NCI-H2171 treated with DMSO at 0.1 percent for 48 hours (cell line): ENCODE data around the gene TBC1D32.
"Not testable (repeated sequence)": the region's sequence is repeated elsewhere in the genome, so short reads cannot be mapped to it uniquely, and the experiment has no call there.

ENCODE experiments used
- DNase-seq: peaks from one replicate; lab custom pipeline; 2025; lab: John Stamatoyannopoulos, UW

The TBC1D32 gene

GRCh38 chr6:121319603-121320002, 14.7 kb downstream of the TBC1D32 start:
- DNase-seq = no peak

DNA sequence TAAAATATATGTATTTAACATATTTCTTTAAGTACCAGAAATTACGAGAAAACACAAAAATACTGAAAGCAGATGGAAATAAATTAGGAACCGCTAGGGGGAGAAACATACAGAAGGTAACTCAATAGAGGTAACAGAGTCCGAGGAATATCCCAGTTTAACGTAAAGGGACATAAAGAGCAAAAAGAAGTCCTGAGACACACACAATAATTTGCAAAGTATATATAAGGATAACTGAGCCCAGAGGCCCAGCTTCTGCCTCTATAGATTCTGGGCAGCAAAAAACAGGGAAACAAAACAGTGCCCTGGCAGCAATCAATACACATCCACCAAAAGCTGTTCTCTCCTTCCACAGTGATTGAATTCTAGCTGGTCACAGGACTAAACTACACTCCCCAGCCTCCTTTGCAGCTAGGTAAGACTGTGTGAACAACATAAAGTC, 15.1 kb downstream of the TBC1D32 start:
- DNase-seq = no peak

DNA sequence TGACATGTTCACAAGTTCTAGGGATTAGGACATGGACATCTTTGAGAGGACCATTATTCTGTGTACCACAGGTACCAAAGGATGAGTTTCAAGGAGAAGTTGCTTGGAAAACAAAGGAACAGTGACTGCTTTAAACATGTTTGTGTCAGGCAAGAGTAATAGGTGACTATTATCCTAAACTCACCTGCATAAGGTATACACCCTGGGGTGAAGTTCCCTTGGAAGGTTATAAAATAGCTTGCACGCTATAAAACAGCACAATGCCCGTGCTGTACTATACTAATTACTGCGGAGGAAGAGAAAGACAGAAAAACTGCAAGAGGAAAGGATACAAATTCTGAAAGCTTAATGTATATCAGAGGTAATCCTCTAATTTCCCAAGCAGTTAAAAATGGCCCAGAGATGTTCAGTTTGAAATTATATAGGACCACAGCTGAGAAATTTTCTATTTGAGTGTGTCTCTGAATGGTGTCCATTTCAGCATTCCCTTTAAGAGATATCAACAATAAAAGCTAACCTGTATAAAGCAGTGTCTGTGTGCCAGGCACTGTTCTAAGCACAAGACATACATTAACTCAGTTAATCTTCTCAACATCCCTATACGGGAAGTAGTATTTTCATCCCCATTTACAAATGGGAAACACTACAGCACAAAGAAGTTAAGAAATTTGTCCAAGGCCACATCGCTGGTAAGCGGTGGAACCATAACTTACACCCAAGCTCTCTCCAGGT, 19.7 kb downstream of the TBC1D32 start:
- no peak for DNase-seq

GRCh38 chr6:121311814-121312213, 22.5 kb downstream of the TBC1D32 start:
- DNase-seq = not testable (repeated sequence)

- no peak for DNase-seq
These were observed 23.8 kb downstream of the TBC1D32 start for GRCh38 chr6:121310495-121310894.

GRCh38 chr6:121309768-121310469, 24.4 kb downstream of the TBC1D32 start:
- DNase-seq = no peak

DNA sequence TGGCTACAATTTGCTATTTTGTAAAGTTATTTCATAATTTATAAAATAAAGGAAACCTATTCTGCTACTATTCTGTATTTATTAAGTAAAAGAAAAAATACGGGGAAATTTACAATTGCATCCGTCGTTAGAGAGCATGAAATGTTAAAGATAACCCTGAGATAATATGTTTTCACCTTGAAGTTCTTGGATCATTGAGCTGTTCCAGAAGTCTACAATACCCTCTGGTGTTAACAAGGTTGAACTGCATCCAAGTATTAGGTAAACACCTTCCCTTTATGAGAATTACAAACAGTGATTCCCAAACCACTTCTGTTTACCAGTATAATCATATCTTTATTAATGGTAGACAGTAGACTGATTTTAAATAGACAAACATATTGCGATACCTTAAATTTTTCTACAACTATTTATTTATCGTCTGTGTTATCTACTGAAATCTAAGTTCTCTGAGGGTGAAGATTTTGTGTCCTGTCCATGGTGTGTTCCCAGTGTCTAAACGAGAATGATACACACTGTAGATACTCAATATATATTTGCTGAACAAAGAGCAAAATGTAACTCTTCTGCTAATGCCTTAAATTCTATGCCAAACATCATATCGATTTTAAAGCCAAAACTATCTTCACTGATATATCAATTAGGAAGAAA, 28.2 kb downstream of the TBC1D32 start:
- peak; percentile 55 for DNase-seq

GRCh38 chr6:121302882-121303281, 31.4 kb downstream of the TBC1D32 start:
- no peak for DNase-seq

DNA sequence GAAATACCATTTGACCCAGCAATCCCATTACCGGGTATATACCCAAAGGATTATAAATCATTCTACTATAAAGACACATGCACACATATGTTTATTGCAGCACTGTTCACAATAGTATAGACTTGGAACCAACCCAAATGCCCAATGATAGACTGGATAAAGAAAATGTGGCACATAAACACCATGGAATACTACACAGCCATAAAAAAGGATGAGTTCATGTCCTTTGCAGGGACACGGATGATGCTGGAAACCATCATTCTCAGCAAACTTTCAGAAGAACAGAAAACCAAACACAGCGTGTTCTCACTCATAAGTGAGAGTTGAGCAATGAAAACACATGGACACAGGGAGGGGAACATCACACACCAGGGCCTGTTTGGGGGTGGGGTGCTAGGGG, 33.1 kb downstream of the TBC1D32 start:
- not testable (repeated sequence) for DNase-seq

DNA sequence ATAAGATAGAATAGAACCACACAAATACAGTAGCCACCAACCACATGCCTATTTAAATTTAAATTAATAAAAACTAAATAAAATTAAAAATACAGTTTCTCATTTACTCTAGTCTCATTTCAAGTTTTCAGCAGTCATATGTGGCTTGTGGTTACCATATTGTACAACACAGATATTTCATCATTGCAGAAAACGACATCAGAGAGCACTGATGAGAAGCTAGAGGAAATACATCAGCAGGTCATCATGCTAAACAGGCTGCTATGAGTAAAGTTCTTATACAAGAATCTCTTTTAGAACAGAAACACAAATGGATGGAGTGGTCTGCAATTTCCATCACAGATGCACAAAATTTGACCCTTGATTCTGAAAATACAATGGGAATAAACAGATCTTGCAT, 36.6 kb downstream of the TBC1D32 start:
- no peak for DNase-seq

DNA sequence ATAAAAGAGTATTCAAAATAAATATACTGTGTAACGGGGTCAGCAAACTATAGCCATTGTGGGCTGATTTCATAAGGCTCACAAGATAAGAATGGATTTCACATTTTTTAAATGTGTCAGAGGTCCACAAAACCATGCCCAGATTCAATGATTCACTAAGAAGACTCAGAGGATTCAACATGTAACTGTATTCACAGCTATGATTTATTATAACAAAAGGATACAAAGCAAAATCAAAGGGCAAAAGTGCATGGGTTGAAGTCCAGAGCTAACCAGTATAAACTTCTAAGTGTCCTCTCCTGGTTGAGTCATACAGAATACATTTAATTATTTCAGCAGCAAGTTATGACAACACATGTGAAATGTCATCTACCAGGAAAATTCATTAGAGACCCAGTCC, 49.2 kb downstream of the TBC1D32 start:
- DNase-seq = no peak

DNA sequence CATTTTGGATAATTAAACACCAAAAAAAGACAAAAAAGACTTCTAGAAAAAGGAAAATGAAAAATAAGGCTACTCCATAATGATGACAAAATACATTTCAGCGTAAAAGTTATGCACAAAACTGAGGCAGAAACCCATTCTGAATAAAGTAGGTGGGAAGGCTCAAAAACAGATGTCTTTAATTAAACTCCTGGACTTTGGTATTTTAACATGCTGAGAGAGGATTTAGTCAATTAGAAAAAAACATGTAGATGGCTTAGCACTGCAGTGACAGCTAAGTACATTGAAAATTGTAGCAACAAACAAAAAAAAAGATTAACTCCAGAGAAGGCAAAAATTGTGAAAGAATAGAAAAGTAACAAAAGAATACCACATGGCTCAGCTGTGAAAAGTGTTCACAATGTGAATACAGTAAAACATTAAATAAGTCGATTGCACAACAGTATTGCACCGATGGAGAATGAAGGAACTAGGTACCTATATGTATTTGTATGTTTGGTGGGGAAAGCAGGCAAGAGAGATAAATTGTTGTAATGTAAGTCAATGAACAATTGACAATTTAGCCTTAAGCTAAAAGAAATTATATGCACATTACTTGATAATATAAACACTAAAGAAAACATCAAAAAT, 59.5 kb downstream of the TBC1D32 start:
- no peak for DNase-seq

DNA sequence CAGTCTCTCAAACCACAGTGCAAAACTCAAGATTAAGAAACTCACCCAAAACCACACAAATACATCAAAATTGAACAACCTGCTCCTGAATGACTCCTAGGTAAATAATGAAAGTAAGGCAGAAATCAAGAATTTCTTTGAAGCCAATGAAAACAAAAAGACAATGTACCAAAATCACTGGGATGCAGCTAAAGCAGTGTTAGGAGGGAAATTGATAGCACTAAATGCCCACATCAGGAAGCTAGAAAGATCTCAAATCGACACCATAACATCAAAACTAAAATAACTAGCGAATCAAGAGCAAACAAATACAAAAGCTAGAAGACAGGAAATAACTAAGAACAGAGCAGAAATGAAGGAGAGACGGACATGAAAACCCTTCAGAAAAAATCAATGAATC, 70.5 kb downstream of the TBC1D32 start:
- no peak for DNase-seq

DNA sequence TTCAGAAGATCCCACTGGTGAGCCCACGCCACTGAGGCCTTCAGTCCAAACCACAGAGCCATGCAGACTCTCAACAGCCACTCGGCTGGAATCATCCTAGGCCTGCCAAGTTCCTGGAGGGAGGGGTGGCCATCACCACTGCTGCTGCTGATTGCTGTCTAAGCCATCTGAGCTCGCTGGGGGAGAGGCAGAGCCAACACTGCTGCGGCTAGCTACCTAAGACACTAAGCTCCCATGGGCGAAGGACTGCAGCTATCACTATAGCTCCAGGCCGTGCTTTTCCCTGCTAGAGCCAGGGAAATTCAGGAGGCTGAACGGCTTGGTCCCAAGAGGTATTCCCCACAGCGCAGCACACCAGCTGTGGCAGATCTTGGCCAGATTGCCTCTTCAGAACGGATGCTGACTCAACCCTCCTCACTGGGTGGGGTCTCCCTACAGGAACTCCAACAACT, 73.6 kb downstream of the TBC1D32 start:
- DNase-seq = peak; percentile 82

DNA sequence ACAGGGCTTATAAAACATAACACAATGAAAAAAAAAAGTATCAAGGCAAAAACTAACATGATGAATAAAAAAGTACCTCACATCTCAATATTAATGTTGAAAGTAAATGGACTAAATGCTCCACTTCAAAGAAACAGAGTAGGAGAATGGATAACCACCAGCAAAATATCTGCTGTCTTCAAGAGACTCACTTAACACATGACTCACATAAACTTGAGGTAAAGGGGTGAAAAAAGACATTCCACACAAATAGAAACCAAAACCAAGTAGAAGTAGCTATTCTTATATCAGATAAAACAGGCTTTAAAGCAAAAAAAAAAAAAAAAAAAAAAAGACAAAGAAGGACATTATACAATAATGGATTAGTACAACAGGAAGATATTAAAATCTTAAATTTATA, 86.9 kb downstream of the TBC1D32 start:
- no peak for DNase-seq

DNA sequence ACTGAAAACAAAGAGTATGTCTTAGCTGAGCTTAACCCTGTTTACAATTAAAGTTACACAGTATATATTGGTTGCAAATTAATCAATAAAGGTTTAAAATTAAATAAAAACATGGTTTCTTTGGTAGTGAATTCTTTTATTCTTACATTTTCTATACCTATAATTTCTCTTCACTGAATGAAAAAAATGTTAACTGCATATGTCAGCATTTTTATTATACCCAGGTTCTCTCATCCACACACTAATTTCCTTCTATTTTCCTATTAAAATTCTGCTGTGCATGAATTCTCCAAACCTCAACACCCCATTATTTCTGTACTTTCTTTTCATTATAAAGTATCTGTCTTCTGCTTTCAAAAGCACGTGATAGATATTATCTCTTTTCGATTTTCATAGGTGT, 91.9 kb downstream of the TBC1D32 start:
- no peak for DNase-seq

DNA sequence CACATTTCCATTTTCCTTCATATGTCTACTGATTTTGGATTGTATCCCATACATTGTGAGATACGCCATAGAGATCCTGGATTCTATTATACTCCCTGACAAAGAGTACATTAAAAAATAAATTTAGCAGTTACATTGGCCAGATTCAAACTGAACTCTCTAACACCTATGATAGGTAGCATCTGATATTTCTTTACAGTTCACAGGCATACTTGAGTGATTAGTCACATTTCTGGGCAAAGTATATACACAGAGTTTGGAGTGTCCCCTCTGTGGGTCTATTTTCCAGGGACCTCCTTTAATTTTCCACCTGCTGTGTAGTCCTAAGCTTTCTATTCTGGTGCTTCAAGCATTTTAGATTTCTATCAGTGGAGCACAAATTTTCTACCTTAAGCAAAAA, 96.4 kb downstream of the TBC1D32 start:
- DNase-seq = no peak

DNA sequence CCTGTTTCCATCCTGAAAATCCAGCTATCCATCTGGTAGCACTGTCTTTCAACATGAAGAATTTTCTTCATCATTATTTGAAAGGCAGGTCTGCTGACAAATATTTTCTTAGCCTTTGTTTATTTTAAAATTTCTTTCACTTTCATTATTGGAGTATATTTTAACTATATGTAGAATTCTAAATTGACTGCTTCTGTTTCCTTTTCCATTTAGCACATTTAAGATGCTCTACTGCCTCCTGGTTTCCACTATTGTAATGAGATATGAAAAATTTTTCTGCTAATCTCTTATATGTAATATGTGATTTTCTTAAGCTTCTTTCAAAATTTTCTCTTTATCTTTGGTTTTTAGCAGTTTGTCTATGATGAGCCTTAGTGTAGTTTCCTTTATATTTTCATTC, 97.3 kb downstream of the TBC1D32 start:
- no peak for DNase-seq

DNA sequence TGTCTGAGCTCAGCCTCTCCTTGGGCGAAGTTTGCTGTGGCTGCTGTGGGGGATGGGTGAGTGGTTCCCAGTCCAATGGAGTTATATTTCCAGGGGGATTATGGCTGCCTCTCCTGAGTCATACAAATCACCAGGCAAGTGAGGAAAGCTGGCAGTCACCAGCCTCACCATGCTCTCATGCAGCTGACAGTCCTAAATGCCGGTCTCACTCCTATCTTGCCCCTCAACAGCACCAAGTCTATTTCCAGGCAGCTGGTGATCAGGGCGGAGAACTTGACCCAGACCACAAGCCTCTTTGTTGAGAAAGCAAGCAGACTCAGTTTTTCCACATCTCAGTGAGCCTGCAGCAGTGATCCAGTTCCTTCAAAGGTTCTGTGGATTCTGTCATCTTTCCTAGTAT, 98.9 kb downstream of the TBC1D32 start:
- no peak for DNase-seq

DNA sequence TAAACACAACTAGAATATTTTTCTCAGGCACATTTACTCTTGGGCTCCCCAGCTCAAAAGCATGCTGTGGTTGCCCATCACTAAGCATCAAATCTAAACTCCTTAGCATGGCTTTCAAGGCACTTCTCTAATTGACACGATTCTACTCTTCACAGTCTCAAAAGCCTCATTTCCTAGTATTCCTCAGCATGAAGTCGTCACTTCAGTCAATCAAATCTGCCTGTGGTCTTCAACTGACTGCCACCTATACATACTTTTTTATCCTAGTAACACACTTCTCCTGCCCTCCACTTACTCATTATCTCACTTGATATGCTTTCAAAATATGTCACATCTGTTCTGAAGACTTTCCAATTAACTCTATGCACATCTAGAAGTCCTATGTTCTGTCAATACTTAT, 110.3 kb downstream of the TBC1D32 start:
- no peak for DNase-seq

GRCh38 chr6:121223212-121223611, 111.1 kb downstream of the TBC1D32 start:
- DNase-seq = no peak

DNA sequence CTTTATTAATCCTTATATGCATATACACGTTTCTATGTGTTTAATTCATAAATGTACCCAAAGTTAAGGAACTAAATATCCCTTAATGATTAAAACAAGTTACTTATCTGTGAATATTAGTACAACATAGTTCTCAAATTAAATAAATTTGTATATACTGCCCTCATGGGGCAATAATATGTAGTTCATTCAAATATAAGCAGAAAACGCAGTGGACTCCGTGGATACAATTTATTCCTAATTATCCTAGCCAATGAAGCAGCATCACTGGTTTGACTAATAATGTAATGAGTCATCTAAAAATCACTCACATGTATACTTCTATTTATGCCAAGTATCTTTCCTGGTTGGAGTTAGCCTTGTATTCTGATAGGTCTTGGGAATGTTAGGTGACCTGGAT, 111.6 kb downstream of the TBC1D32 start:
- DNase-seq = no peak

DNA sequence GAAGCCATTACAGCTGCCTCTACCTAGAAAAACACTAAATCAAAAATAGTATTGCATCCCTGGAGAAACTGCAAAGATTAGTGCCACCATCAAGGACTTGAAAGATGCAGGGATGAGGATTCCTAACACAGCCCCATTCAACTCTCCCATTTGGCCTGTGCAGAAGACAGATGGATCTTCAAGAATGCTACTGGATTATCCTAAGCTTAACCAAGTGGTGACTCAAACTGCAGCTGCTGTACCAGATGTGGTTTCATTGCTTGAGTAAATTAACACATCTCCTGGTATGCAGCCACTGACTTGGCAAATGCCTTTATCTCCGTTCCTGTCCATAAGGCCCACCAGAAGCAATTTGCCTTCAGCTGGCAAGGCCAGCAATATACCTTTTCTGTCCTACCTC, 117.4 kb downstream of the TBC1D32 start:
- DNase-seq = peak; percentile 8
